Activated CD8-positive, alpha-beta memory T cell treated with anti-CD3 and anti-CD28 coated beads, Interleukin-2, amount 50 U/mL, for 4 hours (primary cell): ENCODE data around the gene KLF13.

Experiments used
- DNase-seq: peaks from one replicate; pipeline ENCODE4 v3.0.0-alpha.2; 2020

Gene KLF13

DNA sequence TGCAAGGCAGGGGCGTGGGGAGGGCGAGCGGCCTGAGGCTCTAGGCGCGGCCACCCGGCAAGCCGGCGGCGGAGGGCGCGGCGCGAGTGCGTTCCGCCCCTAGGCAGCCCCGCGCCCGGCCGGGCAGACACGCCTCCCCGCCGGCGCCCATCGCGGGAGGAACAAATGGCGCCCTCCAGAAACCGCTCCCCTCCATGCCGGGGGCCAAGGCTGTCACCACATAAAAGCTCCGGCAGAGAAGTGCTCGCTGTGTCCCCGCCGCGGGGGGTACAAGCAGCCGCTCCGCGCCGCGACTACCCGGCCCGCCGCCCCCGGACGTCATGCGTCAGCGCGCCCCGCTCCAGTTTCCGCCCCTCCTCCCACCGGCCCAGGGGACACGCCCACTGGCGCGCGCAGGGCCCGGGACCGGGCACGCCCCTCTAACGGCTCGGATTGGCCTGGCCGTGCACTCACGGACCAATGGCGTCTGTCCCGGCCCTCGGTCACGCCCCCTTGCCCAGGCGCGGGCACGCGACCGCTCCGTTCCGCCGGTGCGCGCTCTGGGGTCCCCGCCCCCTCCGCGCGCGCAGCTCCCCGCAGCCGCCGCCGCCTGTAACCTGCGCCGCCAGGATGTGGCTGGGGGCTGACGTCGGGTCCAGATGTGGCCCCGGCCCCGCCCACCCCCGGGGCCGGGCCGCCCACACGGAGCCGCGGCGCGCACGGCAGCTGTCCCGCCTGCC lies at the start of gene KLF13:
Gene KLF13 (plus strand): TSS at position 680 of the 719 bp plus-strand sequence. CDS start 378 bp downstream, outside the sequence.
- DNase-seq = peak; percentile 100

DNA sequence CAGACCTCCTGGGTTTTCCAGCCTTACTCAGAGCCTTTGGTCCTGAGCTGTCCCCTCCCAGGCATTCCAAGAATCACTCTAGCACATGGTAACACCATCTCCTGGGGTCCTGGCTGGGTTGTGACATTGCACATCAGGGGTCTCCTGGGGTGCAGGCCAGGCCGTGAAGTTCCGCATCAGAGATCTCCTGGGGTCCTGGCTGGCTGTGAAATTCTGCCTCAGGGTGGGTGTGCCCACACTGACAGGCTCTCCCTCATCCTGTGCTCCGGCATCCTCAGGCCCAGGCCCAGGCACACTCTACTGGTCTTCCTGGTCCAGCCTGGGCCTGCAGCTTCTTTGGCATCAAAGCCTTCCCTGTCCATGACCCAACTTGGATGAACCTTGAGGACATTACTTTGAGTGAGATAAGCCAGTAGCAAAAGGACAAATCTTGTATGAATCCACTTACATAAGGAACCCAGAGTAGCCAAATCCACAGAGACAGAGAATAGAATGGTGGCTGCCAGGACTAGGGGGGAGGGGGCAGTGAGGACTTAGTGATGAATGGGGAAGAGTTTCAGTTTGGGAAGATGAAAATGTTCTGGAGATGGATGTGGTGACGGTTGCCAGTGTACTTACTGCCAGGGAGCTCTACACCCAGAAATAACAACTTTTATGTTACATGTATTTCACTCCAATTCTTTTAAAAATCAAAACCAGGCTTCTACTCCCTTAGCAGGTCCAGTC lies 49.1 kb upstream of the KLF13 start:
- no peak for DNase-seq

DNA sequence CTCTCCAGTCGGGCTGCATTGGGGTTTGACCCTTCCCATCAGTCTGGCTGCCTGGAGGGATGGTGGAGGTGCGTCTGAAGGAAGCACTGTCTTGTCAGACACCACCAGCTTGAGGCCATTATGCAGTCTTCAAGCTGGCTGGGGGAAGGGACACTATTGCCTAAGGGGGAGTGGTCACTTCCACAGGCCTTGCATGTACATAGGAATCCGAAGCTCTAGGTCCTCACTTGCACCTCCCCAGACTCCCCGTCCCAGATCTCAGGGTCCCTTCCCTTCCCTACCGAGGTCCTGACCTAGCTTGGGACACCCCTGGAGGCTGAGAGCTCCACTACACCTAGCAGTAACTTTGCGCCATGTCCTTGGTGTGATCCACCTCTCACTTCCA lies 48.6 kb upstream of the KLF13 start:
- DNase-seq = no peak

DNA sequence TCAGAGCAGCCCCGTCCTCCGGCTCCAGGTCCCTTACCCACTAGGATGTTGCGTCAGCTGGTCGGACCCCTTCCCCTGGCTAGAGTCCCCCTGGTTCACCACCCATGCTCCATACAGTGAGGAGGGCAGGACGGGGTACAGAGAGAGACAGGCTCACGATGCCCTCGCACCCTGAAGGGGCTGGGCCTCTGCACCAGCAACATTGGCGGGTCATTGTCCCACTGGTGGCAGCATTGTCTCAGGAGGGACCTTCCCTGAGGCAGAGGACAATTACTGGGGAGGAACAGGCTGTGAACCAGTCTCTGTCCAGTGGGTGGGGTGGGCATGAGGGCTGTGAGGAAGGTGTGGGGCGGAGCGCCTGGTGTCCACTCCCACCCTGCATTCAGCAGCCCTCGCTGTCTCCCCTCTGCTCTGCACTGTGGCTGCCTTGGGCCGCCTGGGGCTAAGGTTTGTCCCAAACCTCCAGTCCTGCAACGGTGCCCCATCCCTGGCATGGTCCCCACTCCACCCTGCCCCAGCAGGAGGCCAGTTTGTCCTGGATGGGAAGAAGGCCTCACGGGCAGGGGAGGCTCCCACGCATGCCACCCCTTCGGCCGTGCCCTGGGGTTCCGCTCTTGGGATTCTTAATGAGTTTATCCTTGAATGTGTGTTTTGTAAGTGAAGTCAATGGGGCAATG lies 48.0 kb upstream of the KLF13 start:
- no peak for DNase-seq

DNA sequence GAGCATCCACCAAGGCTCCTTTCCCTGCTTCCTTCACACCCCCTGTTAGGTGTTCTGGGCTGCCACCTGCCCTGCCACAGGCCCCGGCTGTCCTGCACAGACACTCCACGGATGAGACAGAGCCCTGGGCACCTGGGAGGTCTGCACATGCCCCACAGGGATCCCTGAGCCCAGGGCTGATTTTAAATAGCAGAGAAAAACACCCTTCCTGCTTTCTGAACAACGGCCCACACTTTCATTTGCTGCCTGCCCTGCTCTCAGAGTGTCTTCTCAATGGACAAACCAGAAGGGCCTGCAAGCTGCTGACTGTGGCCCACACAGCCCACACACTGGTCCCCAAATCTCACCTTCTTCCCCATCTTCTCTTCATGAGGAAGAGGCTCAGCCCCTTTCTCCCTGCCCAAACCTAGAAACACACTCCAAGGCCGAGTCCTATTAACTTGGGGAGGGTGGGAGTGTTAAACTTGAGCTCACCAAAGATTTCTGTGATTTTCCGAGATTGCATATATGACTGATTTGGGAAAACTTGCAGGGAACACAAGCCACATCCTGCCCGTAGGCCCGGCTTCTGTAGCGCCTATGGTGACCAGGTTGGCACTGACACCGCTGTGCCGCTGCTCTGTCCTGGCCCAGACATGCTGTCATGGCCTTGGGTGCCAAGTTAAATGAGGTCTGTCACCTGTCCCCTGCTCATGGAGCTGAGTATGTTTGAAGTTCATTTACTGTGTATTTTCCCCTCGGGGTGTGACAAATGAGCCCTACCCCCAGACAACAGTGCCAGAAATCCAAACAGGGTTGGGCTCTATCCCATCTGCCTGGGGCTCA lies 47.2 kb upstream of the KLF13 start:
- no peak for DNase-seq

DNA sequence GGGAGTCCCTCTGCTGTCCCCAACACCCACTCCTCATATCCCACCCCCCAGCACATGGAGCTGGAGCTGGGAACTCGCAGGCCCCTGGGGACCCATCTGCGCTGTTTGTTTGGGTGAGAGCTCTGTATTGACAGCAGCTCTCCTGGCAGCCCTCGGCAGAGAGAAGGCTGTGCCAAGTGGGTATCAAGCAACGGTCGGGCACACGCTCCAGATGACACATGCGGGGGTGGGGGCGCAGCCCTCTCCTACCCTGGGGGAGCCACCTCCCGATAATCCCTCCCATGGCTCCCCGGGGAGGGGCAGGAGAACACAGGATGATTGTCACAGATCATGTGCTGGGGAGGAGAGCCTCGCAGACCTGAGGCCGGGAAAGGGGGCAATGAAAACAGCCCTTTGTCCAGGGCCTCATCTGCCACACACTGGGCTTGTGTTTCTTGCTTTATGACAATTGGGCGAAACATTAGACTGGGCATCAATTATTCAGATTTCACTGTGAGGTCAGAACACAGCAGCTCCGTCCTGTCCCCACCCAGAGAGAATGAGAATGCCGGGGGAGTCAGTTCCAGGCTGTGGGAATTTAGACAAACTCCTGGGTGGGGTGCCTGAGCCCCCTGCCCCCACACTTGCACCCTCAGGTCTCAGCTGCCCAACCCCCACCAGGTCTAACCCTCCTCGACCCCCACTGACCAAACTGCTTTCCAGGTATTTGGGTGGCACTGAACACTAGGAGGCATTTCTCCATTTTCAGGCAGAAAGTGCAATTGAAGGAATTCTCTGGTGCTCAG lies 46.4 kb upstream of the KLF13 start:
- DNase-seq = no peak

DNA sequence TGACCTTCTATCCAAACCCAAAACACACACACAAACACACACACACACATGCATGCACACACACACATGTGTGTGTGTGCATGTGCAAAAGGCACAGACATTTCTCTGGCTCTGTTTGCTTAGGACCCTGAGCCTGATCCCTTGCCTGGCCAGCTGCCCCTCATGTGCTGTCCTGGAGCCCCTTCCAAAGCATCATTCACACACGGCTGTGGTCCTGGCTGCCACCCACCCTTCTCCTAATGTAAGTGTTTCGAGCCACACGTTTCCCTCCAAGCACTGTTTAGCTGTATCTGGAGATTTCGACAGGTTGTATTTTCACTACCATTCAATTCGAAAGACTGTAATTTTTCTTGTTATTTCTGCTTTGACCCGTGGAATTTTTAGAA lies 45.8 kb upstream of the KLF13 start:
- no peak for DNase-seq

DNA sequence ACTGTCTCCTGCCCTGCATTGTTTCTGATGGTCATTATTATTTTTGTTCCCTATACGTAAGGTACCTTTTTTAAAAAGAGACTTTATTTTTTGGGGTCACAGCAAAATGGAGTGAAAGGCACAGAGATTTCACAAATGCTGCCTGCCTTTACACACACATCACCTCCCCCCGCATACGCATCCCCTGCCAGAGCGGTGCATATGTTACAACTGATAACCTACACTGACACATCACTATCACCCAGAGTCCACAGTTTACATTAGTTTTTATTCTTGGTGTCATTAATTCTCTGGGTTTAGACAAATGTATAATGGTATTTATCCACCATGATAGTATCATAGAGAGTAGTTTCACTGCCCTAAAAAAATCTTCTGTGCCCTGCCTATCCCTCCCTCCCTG lies 43.6 kb upstream of the KLF13 start:
- no peak for DNase-seq

DNA sequence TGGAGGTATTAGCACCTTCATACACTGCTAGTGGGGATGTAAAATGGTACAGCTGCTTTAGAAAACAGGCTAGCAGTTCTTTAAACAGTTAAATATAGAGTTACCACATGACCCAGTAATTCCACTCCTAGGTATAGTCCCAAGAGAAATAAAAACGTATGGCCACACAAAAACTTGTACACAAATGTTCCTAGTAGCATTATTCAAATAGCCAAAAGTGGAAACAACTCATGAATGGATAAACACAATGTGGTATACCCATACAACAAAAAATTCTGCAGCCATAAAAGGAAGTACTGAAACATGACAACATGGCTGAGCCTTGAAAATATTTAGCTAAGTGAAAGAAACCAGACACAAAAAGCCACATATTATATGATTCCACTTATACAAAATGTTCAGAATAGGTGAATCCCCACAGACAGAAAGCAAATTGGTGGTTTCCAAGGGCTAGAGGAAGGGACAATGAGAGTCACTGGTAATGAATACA lies 40.8 kb upstream of the KLF13 start:
- no peak for DNase-seq

DNA sequence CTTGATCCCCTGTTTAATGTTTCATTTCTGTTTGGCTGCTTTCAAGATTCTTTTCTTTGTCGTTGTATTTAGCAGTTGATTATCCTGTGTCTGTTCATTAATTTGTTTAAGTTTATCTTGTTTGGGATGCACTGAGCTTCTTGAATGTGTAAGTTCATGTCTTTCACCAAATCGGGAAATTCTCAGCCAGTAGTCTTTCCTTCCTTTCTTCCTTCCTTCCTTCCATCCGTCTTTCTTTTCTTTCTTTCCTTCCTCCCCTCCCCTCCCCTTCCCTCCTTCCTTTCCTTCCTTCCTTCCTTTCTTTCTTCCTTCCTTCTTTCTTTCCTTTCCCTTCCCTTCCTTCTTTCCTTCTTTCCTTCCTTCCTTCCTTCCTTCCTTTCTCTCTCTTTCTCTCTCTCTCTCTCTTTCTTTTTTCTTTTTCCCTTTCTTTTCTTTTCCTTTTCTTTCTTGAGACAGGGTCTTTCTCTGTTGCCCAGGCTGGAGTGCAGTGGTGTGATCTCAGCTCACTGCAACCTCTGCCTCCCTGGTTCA lies 35.5 kb upstream of the KLF13 start:
- DNase-seq = no peak

DNA sequence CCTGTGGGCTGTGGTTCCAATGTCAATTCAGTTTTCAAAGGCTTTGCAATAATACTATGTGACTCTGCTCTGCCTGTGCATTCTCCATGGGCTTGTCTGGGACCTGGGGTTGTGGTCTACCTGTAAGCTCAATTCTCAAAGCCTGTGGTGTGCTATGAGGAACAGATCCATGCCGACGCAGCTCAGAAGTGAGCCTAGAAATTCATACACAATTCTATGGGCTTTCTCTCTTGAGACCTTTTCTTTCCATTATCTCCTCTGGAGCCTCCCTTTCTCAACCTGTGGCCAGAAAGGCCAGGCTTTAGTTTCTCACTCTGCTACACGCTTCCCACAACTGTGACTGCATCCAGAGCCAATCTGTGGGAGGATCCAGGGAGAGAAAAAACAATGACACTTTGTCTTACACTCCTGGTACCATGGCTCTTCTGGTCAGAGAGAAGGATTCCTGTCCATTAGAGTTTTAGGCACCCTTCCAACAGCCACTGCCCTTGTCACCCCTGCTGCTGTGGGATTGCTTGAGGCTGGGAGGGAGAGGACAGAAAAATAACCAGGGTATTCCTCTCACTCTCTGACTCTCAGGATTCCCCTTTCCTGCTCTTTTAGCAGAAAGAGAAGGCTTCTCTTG lies 34.1 kb upstream of the KLF13 start:
- no peak for DNase-seq

DNA sequence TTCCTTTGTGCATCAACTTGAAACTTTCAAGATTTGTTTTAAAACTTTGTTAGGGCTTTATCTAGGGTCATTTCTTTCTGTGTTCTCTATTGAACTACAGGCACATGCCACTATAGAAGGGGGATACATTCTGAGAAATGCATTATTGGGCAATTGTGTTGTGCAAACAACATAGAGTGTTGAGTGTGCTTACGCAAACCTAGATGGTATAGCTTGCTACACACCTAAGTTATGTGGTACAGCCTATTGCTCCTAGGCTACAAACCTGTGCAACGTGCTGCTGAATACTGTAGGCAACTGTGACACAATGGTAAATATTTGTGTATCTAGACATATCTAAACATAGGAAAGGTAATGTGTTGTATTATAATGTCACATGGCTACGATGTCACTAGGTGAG lies 33.0 kb upstream of the KLF13 start:
- DNase-seq = no peak

DNA sequence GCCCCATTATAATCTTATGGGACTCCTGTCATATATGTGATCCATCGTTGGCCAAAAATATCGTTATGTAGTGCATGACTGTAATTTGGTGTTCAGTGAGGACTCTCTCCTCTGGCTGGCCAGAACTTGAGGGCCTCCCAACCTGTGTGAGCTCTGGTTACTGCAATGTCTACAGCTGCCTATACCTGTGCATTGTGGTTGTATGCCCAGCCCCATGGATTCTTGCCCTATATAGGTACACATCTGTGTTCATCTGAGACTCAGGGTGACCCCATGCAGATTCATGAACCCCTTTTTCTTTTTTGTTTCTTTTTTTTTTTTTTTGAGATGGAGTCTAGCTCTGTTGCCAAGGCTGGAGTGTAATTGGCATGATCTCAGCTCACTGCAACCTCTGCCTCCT lies 32.6 kb upstream of the KLF13 start:
- no peak for DNase-seq

DNA sequence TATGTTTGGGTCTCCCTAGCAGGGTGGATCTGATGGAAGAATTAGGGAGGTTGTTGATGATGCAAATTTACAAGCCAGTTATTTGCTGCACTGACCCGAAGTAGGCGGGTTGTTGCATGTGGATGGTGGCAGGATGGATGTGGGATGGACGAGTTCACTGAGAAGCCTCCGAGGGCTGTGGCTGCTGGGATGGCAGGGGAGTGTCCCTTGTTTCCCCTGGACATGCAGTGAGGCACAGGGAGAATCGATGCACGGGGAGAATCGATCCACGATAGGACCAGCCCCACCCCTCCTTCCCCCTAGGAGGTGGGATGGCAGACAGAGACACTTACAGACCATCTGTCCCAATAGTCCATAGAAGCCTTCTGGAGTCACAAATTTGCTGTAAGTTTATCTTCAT lies 31.0 kb upstream of the KLF13 start:
- DNase-seq = no peak

DNA sequence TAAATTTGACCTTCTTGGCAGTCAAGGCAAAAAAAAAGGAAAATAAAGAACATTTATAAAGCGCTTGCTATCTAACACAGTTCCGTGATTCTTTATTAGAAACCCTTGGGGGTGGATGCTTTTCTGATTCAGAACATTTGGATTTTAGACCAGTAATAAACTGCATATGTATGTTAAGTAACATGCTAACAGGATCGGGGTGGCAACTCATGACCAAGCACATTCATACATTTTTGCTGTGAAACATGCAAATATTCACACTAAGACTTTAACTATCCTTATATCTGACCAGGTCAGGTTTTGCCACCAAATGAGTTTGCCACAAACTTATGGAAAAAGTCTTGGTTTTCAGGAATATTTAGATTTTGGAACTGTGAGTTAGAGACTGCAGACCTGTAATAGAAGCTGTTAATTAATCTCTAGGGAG lies 30.4 kb upstream of the KLF13 start:
- DNase-seq = no peak

DNA sequence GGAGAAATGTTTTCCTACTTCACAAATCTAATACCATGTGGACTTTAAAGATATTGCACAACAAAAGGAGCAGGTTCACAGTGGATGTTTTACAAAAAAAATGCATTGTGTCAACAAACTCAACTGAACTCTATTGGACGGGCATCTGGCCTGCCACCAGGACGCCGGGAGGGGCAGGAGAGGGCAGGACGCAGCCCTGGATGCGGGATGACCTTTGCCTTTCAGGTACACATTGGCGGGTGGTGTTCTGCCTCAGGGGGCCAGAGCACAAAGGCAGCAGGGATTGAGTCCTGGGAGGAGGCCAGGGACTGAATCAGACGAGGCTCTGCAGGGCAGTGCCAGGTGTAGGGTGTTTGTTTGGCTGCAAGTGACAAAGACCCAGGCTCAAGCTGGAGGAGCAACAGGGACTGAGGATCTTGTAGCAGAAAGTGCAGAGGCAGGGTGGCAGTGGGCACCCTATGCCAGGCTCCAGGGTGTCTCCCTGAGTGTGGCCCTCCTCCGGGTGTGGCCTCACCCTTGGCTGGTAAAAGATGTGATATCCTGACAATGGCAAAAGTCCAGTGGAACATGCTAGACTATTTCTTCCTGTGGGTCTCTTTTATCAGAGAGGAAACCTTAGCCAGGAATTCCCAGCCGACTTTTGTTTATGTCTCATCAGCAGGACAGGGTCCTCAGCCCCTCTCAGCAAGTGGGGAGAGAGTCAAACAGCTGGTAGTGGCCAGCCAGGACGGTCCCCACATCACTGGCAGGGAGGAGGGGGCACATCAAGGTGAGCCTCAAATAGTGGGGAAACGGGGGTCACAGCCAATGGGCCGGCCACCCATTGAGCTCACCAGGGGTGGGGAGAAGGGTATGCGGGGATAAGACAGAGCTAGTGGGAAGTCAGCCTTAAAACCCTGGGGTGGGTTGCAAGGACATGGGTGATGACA lies 29.7 kb upstream of the KLF13 start:
- no peak for DNase-seq

DNA sequence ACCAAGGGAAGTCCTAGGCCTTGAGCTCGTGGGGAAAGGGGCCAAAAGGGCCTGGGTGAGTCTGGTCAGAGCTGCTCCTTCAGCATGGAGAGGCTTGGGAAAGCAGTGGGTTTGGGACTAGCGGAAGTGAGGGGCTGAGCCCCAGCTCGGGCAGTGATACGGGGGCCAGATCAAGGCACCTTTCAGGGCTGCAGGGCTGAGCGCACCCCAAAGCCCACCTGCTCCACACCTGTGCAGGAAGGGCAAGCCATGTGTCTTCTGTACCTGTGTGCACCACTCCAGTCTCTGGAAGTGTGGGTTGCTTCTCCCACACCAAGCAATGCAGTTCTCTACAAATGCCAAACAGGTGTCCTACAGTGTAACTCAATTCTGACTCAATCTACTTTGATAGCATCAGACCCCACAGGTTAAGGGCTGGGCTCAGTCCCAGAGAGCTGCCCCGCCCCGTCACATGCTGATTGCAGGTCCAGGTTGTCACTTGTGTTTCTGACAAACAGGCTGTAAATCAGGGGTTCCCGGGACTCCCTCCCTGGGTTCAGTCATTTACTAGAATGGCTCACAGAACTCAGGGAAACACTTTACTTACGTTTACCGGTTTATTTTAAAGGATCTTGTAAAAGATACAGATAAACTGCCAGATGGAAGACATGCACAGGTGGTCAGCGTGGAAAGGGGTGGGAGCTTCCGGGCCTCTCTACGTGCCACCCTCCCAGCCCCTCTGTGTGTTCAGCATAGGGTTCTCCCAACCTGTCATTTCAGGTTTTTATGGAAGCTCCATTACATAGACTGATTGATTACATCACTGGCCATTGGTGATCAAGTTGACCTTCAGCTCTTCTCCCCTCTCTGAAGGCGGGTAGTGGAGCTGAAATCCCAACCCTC lies 28.8 kb upstream of the KLF13 start:
- no peak for DNase-seq

DNA sequence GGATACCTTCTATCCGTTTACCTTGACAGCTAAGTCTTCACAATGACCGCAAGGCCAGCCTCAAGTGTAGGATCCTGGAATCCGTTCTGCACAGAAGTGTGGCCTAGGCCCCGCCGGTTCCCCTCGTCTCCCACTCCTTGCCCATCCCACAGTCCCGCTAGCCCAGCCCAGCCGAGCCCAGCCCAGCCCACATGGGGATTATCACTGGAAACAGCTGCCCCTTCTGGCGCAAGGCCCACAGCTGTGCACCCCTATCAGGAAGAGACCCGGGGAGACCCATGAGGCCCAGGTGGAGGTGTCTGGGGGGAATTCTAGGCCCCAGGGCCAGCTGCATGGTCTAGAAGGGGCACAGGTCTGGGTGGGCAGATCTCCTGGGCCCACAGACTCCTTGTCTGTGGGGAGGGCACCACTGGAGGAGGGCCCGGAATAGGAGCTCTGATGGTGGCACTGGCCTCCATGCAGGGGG lies 27.9 kb upstream of the KLF13 start:
- DNase-seq = no peak

DNA sequence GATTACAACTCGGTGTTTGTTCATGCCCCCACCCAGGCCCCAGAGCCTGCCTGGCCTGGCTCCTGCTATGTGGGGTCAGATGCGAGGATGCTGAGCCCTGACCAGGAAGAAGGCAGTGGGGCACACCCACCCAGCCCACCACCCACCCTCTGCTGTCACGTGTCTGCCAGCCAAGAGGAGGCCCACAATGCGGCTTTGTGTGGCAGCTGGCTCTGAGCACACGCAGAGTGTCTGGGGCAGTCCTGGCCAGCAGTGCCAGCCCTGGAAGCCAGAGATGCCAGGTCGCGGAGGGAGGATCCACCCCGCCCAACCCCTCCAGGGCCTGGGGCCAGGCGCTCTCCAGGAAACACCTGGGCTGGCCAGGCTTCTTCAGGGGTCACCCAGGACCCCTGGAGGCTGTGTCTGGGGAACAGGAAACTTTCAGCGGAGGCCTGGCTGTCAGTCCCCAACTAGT lies 26.4 kb upstream of the KLF13 start:
- no peak for DNase-seq
